Raji (cell line): ENCODE results near the gene GNPAT.

ENCODE experiments used
- POLR2A ChIP-seq: IDR thresholded peaks from 2 replicates; pipeline ENCODE4 v1.6.1; 2011; ENCODE audit warnings: low read depth, low read length, control low read depth; ENCODE audit not compliant: insufficient read depth

The GNPAT gene

GRCh38 chr1:231272880-231273279 is 31.9 kb downstream of the GNPAT start:
- TF ChIP-seq POLR2A, result no peak

GRCh38 chr1:231274119-231274825 is 33.3 kb downstream of the GNPAT start:
- no peak for TF ChIP-seq POLR2A

- TF ChIP-seq POLR2A, result no peak
Observed at GRCh38 chr1:231278100-231278790, 37.2 kb downstream of the GNPAT start.

- TF ChIP-seq POLR2A, result no peak
Observed at GRCh38 chr1:231279081-231279480, 38.1 kb downstream of the GNPAT start.

- no peak for TF ChIP-seq POLR2A
Observed at GRCh38 chr1:231279683-231280082, 38.7 kb downstream of the GNPAT start.

GRCh38 chr1:231284441-231284840 is 43.4 kb downstream of the GNPAT start:
- no peak for TF ChIP-seq POLR2A

- no peak for TF ChIP-seq POLR2A
Observed at GRCh38 chr1:231286603-231287002, 45.6 kb downstream of the GNPAT start.

- TF ChIP-seq POLR2A, result no peak
Observed at GRCh38 chr1:231295938-231296337, 54.9 kb downstream of the GNPAT start.

- no peak for TF ChIP-seq POLR2A
Observed at GRCh38 chr1:231301990-231302389, 61.0 kb downstream of the GNPAT start.

GRCh38 chr1:231310391-231310934 is 69.5 kb downstream of the GNPAT start:
- no peak for TF ChIP-seq POLR2A

GRCh38 chr1:231311720-231312431 is 70.9 kb downstream of the GNPAT start:
- no peak for TF ChIP-seq POLR2A

GRCh38 chr1:231312432-231312788 is 71.4 kb downstream of the GNPAT start:
- no peak for TF ChIP-seq POLR2A

- TF ChIP-seq POLR2A, result no peak
Observed at GRCh38 chr1:231313661-231314060, 72.6 kb downstream of the GNPAT start.

- no peak for TF ChIP-seq POLR2A
Observed at GRCh38 chr1:231315887-231316286, 74.9 kb downstream of the GNPAT start.

GRCh38 chr1:231317306-231318014 is 76.4 kb downstream of the GNPAT start:
- TF ChIP-seq POLR2A, result no peak
